Muscle layer of duodenum (tissue), 2 donors: ENCODE results near the gene DUSP5.

Source experiments
- H3K27ac ChIP-seq: one replicate; pipeline ENCODE4 v1.7.0; 2013; ENCODE audit warnings: mild to moderate bottlenecking, low read length
- H3K27me3 ChIP-seq: one replicate; pipeline ENCODE4 v1.7.0; 2013; ENCODE audit warnings: low read depth, mild to moderate bottlenecking, control low read depth, low read length
- H3K36me3 ChIP-seq, 2 donors: one replicate each; pipeline ENCODE4 v1.7.0; 2013; ENCODE audit warnings: low read length in 2 of 2, control low read depth in 1 of 2, mild to moderate bottlenecking in 1 of 2; ENCODE audit not compliant: insufficient read depth in 2 of 2, control insufficient read depth in 1 of 2
- H3K4me1 ChIP-seq, 2 donors: one replicate each; pipeline ENCODE4 v1.7.0; 2013; ENCODE audit warnings: low read length in 2 of 2, mild to moderate bottlenecking in 2 of 2, control low read depth in 1 of 2, moderate library complexity in 1 of 2; ENCODE audit not compliant: insufficient read depth in 2 of 2, control insufficient read depth in 1 of 2
- H3K4me3 ChIP-seq, 2 donors: one replicate each; pipeline ENCODE4 v1.7.0; 2013; ENCODE audit warnings: low read length in 2 of 2, low read depth in 1 of 2, mild to moderate bottlenecking in 1 of 2
- H3K9me3 ChIP-seq, 2 donors: one replicate each; pipeline ENCODE4 v1.7.0; 2013; ENCODE audit warnings: low read length in 2 of 2, control low read depth in 1 of 2, mild to moderate bottlenecking in 1 of 2; ENCODE audit not compliant: control insufficient read depth in 1 of 2
- donor health status: healthy.

DUSP5 gene

GRCh38 chr10:110511734-110512449, 14.2 kb downstream of the DUSP5 start:
- no peak overlapping the region for H3K27ac ChIP-seq
- H3K9me3 ChIP-seq: no peaks in the 10 kb centered on the region
- H3K4me1 ChIP-seq: no peaks in the 10 kb centered on the region
- H3K4me3 ChIP-seq: no peak overlapping the region
- H3K27me3 ChIP-seq: no peaks in the 10 kb centered on the region
- H3K36me3 ChIP-seq: peaks cover 21 to 38% of the 10 kb centered on the region in 2 donors

- Histone ChIP-seq H3K4me3 (no peak overlapping the region), H3K4me1 (no peaks in the 10 kb centered on the region), H3K9me3 (no peaks in the 10 kb centered on the region), H3K27ac (no peak overlapping the region), H3K36me3 (peaks cover 18 to 34% of the 10 kb centered on the region in 2 donors), H3K27me3 (no peaks in the 10 kb centered on the region)
These were observed 14.9 kb downstream of the DUSP5 start for GRCh38 chr10:110512461-110513187.

GRCh38 chr10:110513949-110514348, 16.2 kb downstream of the DUSP5 start:
- Histone ChIP-seq H3K27me3 (no peaks in the 10 kb centered on the region), H3K36me3 (peaks cover 18 to 25% of the 10 kb centered on the region in 2 donors), H3K4me3 (no peak overlapping the region), H3K4me1 (no peaks in the 10 kb centered on the region), H3K9me3 (no peaks in the 10 kb centered on the region), H3K27ac (no peak overlapping the region)

GRCh38 chr10:110514848-110515247, 17.1 kb downstream of the DUSP5 start:
- Histone ChIP-seq H3K36me3 (peaks cover 16 to 18% of the 10 kb centered on the region in 2 donors), H3K27me3 (no peaks in the 10 kb centered on the region), H3K9me3 (no peaks in the 10 kb centered on the region), H3K4me1 (no peaks in the 10 kb centered on the region), H3K27ac (no peak overlapping the region), H3K4me3 (no peak overlapping the region)

GRCh38 chr10:110516815-110517492, 19.2 kb downstream of the DUSP5 start:
- Histone ChIP-seq H3K9me3 (no peaks in the 10 kb centered on the region), H3K4me1 (no peaks in the 10 kb centered on the region), H3K27me3 (no peaks in the 10 kb centered on the region), H3K4me3 (no peak overlapping the region), H3K27ac (no peak overlapping the region), H3K36me3 (peaks cover 2 to 3% of the 10 kb centered on the region in 2 donors)

GRCh38 chr10:110522365-110522988, 24.8 kb downstream of the DUSP5 start:
- Histone ChIP-seq H3K9me3 (no peaks in the 10 kb centered on the region), H3K27ac (no peak overlapping the region), H3K27me3 (peaks cover 6% of the 10 kb centered on the region), H3K4me3 (no peak overlapping the region), H3K4me1 (no peaks in the 10 kb centered on the region), H3K36me3 (no peaks in the 10 kb centered on the region)

- H3K27ac ChIP-seq: no peak overlapping the region
- H3K36me3 ChIP-seq: no peaks in the 10 kb centered on the region
- H3K9me3 ChIP-seq: no peaks in the 10 kb centered on the region
- no peak overlapping the region for H3K4me3 ChIP-seq
- H3K4me1 ChIP-seq: no peaks in the 10 kb centered on the region
- peaks cover 6% of the 10 kb centered on the region for H3K27me3 ChIP-seq
These were observed 26.0 kb downstream of the DUSP5 start for GRCh38 chr10:110523736-110524135.

- H3K27ac ChIP-seq: no peak overlapping the region
- no peaks in the 10 kb centered on the region for H3K4me1 ChIP-seq
- H3K9me3 ChIP-seq: no peaks in the 10 kb centered on the region
- no peaks in the 10 kb centered on the region for H3K36me3 ChIP-seq
- peaks cover 6% of the 10 kb centered on the region for H3K27me3 ChIP-seq
- H3K4me3 ChIP-seq: no peak overlapping the region
These were observed 26.6 kb downstream of the DUSP5 start for GRCh38 chr10:110524179-110524858.

GRCh38 chr10:110524859-110525232, 27.1 kb downstream of the DUSP5 start:
- H3K4me3 ChIP-seq: no peak overlapping the region
- peaks cover 6% of the 10 kb centered on the region for H3K27me3 ChIP-seq
- no peaks in the 10 kb centered on the region for H3K4me1 ChIP-seq
- H3K27ac ChIP-seq: no peak overlapping the region
- H3K9me3 ChIP-seq: no peaks in the 10 kb centered on the region
- H3K36me3 ChIP-seq: no peaks in the 10 kb centered on the region

GRCh38 chr10:110525349-110526260, 27.9 kb downstream of the DUSP5 start:
- no peaks in the 10 kb centered on the region for H3K9me3 ChIP-seq
- H3K27ac ChIP-seq: no peak overlapping the region
- no peaks in the 10 kb centered on the region for H3K36me3 ChIP-seq
- peaks cover 0 to 6% of the 10 kb centered on the region in 2 donors for H3K4me1 ChIP-seq
- H3K4me3 ChIP-seq: no peak overlapping the region
- peaks cover 8% of the 10 kb centered on the region for H3K27me3 ChIP-seq
